ENCODE data around the gene MYOD1.

Gene MYOD1

DNA sequence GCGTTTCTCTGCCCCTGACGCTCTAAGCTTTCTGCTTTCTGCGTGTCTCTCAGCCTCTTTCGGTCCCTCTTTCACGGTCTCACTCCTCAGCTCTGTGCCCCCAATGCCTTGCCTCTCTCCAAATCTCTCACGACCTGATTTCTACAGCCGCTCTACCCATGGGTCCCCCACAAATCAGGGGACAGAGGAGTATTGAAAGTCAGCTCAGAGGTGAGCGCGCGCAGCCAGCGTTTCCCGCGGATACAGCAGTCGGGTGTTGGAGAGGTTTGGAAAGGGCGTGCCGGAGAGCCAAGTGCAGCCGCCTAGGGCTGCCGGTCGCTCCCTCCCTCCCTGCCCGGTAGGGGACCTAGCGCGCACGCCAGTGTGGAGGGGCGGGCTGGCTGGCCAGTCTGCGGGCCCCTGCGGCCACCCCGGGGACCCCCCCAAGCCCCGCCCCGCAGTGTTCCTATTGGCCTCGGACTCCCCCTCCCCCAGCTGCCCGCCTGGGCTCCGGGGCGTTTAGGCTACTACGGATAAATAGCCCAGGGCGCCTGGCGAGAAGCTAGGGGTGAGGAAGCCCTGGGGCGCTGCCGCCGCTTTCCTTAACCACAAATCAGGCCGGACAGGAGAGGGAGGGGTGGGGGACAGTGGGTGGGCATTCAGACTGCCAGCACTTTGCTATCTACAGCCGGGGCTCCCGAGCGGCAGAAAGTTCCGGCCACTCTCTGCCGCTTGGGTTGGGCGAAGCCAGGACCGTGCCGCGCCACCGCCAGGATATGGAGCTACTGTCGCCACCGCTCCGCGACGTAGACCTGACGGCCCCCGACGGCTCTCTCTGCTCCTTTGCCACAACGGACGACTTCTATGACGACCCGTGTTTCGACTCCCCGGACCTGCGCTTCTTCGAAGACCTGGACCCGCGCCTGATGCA is at the start of gene MYOD1:
TSS of gene MYOD1 (plus strand) at position 544 of the 910 bp plus-strand sequence. CDS start at position 756, 212 bp downstream.
- DNase-seq (ENCODE audit: low read depth in 2 of 2, low spot score in 1 of 2), result no peak

DNA sequence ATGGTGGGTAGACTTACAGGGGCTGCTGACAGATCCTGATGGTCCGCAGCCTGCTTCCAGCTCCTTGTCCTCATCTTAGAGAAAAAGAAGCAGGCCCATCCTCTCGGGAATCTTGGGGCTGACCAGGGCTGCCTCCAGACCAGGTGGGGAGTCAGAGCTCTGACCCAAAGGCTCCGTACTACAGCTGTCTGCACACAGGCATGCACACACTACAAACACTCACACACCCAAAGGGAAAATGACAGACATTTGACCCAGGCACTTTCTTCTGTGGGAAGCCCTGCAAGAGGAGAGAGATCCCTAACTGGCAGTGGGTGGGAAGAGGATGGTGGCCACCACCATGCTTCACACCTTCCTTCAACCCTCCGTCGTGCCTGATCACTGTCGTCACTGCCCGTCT is 46.9 kb upstream of the MYOD1 start:
- DNase-seq (ENCODE audit: low read depth in 2 of 2, low spot score in 1 of 2), result no peak

DNA sequence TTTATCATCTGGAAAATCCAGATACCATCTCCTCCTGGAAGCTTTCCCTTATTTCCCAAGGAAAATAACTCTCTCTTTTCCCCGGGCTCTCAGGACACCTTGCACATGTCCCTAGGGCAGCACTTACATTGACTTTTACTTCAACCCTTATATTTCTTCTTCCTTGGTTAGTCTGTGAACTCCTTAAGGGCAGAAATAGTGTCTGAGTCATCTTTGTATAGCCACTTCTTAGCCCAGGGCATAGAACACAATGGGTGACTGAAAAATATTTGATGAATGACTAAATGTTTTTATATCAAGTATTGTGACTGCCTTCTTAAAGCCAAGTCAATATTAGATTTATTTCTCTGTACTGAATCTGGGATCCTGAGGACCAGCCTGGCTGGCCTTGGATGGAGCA is 45.4 kb upstream of the MYOD1 start:
- DNase-seq (ENCODE audit: low read depth in 2 of 2, low spot score in 1 of 2), result no peak

DNA sequence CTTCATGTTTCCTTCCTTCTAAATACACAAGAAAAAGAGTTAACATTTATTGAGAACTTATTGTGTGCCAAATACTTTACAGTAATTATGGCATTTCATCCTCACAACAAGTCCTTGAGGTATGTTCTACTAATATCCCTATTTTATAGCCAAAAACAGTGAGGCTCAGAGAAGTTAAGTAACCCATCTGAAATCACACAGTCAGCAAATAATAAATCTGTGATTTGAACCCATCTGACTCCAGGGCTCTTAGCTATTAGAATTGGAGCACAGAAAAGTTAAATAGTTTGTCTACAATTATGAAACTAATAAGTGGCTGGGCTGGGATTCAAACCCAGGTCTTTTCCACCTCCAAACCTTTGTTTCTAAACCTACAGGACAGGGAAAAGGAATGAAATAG is 36.5 kb upstream of the MYOD1 start:
- DNase-seq (ENCODE audit: low read depth in 2 of 2, low spot score in 1 of 2), result no peak

- DNase-seq (ENCODE audit: low read depth in 2 of 2, low spot score in 1 of 2), result no peak
Observed at GRCh38 chr11:17683377-17684161, 35.8 kb upstream of the MYOD1 start.

DNA sequence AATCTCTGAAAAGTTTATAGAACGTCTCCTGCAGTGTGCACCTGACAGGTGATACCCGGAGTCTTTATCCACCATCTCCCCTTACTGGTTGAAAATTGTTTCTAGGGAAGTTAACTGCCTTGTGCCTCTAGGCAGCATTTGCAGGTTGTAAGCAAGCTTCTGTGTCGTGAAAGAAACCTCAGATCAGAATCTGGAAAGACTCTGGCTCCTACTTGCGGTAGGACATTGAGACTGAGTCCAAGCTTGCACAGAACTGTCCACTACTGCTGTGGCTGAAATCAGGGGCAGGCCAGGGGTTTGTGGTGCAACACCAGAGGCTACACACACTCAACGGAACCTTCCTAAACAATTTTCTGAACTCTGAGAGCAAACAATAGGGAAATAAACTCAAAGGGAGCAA is 34.8 kb upstream of the MYOD1 start:
- no peak for DNase-seq (ENCODE audit: low read depth in 2 of 2, low spot score in 1 of 2)

DNA sequence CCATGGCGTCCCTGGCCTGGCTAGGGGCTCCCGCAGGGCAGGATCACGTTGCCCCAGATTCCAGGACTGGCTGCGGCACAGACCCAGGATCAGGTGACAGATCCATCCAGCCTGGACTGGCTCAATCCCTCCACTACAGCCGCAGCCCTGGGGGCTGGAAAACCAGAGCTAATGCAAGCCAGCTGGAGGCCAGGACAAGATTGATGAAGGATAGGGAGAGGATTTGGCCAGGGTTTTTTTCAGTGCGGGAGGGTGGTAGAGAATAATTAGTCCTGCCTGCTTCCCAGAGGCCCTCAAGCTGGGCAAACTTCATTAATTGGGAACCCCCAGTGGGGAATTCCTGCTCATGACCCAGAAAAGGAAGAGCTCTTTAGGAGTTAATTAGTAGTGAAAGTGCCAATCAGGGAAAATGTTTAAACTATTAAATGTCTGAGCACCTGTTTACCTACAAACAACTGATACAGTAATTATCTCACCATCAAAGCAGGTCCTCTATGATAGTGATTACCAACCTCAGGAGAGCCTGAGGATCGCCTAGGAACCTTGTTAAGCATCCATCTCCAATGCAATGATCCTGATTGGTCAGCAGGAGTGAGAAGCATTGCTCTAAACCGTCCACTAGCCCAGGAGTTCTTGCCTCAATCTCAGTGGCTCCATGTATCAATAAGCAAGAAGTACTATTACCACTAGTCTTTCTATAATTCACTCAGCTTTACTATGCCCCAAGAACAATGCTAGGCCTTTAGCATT is 33.0 kb upstream of the MYOD1 start:
- no peak for DNase-seq (ENCODE audit: low read depth in 2 of 2, low spot score in 1 of 2)

DNA sequence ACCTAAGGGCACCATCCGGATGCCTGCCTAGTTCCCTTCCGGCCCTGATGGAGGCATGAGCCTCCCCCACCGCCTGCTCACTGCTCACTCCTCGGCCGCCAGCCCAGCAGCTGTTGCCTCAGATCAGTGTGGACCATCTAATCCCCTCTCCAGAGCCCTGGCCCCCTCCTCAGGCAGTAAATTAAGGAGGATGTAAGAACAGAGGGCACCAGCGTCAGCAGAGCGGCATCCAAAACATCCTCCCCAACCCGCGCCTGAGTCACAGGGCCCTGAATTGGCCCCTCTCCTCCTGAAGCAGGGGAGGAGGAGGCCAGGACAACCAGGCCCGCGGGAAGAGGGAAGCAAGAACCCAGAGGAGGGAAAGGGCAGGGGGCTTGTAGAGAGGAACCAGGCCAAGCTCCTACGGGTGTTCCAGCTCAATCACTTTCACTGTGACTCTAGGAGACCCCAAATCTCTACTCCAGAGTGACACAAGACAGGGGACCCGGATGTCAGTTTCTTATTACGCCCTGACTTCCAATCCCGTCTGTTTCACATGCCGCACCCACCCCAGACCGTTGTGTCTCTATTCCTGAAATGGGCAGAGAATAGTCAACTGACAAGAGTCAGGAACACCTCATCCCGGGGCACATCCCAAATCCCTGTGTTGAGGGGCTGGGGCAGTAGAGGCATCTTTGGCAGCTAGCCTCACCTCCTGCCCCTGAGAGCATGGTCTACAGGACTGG is 31.3 kb upstream of the MYOD1 start:
- no peak for DNase-seq (ENCODE audit: low read depth in 2 of 2, low spot score in 1 of 2)

- no peak for DNase-seq (ENCODE audit: low read depth in 2 of 2, low spot score in 1 of 2)
Observed at GRCh38 chr11:17691550-17691949, 27.8 kb upstream of the MYOD1 start.

DNA sequence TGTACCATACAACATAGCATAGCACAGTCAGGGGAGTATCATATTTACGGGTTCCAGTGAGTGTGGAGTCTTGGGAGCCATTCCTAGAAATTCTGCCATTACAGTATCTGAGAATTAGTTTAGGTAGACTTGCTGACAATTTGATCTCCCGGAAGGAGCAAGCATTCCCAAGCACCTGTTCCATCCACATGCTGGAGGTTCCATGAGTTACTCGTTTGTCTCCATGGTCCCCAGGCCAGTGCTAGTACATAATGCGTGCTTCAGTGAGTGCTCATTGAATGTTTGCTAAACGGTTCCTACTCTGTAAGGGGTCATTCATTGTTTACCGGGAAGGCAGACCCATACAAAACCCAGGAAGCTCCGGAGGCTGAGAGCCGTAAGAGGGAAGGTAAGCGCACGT is 27.4 kb upstream of the MYOD1 start:
- DNase-seq (ENCODE audit: low read depth in 2 of 2, low spot score in 1 of 2), result no peak

DNA sequence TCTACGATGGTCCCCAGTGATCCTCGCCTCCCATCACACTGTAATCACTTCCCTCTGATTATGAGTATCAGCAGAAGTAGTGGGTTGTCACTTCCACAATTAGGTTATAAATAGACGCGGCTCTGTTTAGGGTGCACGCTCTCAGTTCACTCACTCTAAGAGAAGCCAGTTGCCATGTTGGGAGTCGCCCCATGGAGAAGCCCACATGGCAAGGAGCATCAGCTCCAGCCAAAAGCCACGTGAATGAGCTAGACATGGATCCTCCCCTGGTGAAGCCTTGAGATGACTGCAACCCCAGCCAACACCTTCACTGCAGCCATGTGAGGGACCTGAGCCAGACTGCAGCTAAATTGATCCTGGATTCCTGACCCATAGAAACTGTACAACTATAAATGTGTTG is 26.4 kb upstream of the MYOD1 start:
- DNase-seq (ENCODE audit: low read depth in 2 of 2, low spot score in 1 of 2), result no peak

GRCh38 chr11:17693531-17693930 is 25.8 kb upstream of the MYOD1 start:
- no peak for DNase-seq (ENCODE audit: low read depth in 2 of 2, low spot score in 1 of 2)

DNA sequence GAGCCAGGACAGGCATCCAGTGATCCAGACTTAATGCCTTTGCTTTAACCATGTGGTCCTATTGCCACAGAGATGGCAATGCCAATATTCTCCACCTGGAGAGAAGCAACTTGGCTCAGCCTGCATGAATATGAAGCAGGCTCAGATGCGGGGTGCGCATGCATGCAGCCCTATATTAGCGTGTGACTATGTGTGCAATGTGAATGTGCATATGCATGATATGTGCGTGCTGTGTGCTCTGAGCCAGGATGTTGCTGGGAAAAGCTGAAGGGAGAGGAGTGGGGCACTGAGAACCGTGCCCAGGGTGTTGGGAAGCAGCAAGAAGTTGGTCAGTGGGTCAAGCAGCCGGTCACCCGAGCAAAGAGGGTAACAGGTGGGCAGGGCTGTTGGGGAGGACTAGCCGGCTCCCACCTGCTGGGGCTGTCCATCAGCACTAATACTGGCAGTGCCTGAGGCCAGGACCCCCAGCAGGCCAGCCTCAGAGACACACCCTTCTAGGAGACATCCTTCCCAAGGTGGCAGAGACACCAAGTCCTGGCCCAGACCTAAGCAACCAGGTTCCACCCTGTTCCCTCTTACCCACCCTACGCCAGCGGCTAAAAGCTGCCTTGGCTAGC is 24.8 kb upstream of the MYOD1 start:
- DNase-seq (ENCODE audit: low read depth in 2 of 2, low spot score in 1 of 2), result no peak

- no peak for DNase-seq (ENCODE audit: low read depth in 2 of 2, low spot score in 1 of 2)
Observed at GRCh38 chr11:17695454-17696441, 23.6 kb upstream of the MYOD1 start.

GRCh38 chr11:17696741-17697140 is 22.6 kb upstream of the MYOD1 start:
- DNase-seq (ENCODE audit: low read depth in 2 of 2, low spot score in 1 of 2), result no peak

DNA sequence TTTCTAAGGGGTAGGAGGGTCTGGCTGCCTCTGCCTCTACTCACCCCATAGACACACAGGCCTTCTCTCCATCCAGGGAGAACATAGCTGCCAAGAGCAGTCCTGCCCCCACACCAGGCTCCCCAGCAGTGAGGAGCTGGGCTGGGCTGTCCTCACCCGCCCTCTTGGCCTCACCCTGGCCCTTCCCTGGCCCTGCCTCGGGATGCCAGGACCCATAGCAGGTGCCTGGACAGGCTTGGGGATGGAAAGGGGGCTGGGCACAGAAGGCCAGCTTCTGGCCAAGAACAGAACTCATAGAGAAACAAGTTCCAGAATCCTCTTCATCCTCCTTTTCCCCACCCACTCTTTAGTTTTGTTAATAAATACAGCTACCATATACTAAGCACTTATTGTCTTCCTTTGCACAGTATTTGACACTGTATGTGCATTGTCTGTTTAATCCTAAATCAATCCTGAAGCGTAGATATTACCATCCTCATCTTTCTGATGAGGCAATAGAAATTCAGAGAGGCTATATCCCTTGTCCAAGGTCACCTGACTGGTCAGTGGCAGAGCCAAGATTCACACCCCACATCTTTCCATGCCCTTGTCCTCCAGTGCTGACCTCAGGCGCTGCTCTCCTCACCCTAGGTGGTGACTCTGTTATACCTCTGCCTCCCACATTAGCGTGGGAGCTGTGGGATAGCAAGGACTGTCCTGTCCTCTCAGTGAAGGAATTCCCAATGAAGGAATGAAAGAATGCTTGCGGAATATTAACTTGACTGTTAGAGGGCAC is 22.0 kb upstream of the MYOD1 start:
- DNase-seq (ENCODE audit: low read depth in 2 of 2, low spot score in 1 of 2), result no peak

- no peak for DNase-seq (ENCODE audit: low read depth in 2 of 2, low spot score in 1 of 2)
Observed at GRCh38 chr11:17699147-17700114, 19.9 kb upstream of the MYOD1 start.
